CMK (cell line): ENCODE measurements around the gene PPP1R12A.
"Not testable (repeated sequence)": the region's sequence is repeated elsewhere in the genome, so short reads cannot be mapped to it uniquely, and the experiment has no call there.

ENCODE experiments used
- DNase-seq: peaks from one replicate; pipeline ENCODE4 v3.0.0-alpha.2; 2010; ENCODE audit warnings: low read depth

PPP1R12A gene

GRCh38 chr12:79935021-79935623 lies at the start of gene PPP1R12A:
TSS of gene PPP1R12A (minus strand) at chr12:79935097. CDS start at chr12:79934931, 166 bp downstream.
- DNase-seq = peak; percentile 90

DNA sequence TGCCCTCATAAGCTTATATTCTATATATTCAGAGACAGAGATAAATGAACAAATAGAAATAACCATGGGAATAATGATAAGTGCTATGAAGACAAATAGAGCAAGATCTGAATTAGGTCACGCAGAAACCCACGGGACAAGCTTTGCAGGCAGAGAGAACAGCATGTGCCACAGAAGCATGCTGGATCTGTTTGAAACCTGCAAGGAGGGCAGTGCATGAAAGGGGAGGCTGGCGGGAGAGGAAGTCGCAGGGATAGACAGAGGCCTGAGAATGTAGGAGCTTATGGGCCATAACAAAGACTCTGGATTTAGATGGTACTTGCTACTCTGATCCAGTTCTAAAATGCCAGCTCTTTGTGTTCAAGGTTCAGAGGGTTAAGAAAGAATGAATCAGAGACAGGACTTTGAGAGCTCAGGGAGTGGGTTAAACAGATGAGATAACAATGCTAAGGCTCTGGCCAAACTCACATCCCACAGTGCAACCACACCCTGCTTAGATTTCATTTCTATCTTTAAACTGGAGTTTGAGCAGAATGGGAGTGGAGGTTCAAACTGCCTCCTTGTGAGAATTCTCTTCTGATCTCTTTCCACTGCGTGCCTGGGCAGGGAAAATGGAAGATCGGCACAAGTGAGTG lies 49.2 kb upstream of the PPP1R12A start:
- DNase-seq = no peak

- no peak for DNase-seq
Observed at GRCh38 chr12:79983492-79983891, 48.6 kb upstream of the PPP1R12A start.

- no peak for DNase-seq
Observed at GRCh38 chr12:79982086-79983062, 47.5 kb upstream of the PPP1R12A start.

GRCh38 chr12:79978692-79979091 lies 43.8 kb upstream of the PPP1R12A start:
- no peak for DNase-seq

DNA sequence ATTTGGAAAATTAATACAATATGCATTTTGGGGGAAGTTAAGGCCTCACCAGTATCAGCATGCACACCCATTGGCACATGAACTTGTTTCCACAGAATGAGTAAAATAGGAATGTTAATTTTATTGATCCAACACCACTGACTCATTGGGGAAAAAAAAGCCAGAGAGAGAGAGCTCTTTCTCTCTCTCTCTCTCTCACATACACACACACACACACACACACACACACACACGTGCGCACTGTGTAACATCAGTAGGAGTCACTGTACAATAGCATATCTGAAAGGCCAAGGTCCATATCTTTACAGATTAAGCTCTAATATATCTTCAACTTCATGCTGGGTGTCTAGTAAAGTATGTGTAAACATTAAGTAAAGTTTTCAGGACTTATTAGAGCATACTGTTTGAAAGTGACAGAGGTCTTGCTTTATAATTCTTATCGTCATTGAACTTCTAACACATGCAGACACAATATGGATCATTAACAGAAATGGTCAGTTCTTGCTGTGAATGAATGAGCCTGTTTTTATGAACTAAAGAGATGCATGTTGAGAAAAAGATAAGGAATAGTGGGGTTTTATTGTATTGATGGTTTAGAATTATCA lies 43.1 kb upstream of the PPP1R12A start:
- DNase-seq = not testable (repeated sequence)

DNA sequence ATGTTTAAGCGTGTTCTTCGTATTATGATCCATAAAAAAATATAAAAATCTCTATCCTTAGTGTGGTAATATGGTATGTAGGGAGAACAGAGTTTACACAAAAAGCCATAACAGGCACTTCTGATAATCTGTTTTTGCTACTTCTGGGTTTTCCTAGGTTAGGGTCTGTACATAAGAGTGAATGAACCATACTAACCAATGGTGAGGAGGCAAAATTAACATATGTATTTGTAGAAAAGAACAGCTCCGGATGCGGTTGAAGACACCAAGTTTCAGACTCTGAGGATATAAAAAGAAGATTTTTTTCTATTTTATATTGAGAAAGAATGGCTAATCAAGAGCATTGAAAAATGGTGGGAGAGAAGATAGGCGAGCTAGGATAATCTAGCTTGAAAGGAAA lies 40.2 kb upstream of the PPP1R12A start:
- no peak for DNase-seq

DNA sequence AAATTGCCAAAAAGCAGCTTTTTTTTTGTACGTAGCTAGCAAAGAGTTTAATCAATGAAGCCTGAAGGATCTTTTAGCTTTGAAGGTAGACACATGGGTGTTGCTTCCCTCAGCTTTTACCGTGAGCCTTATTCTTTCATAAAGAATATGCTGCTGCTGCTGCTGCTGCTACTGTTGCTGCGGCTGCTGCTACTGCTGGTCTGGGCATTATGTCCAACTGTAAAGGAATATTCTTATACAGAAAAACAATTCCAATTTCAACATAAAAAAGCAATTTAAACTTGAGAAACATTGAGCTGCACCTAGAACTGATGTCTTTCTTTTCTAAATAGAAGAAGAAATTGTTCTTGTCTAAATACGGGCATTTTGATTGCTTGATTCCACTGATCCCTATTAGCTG lies 38.9 kb upstream of the PPP1R12A start:
- no peak for DNase-seq

GRCh38 chr12:79964100-79964627 lies 29.3 kb upstream of the PPP1R12A start:
- DNase-seq = no peak

GRCh38 chr12:79961411-79961810 lies 26.5 kb upstream of the PPP1R12A start:
- DNase-seq = no peak

DNA sequence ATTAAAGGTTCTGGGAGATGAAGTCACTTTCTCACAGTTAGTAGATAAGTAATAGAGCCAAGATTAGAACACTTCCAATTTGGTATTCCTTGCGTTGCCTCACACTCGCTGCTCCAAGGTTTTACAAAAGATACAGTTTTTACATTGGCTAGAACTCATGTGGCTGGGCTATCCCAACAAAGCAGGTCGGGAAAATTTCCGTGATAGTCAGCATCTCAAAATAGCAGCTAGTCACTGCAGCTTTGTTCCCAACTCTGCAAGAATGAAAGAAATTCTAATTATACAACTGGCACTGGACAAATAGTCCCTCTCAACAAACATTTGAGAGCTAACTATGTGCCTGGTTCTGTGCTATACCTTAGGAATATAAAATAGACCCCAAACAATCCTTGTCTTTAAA lies 24.6 kb upstream of the PPP1R12A start:
- no peak for DNase-seq

DNA sequence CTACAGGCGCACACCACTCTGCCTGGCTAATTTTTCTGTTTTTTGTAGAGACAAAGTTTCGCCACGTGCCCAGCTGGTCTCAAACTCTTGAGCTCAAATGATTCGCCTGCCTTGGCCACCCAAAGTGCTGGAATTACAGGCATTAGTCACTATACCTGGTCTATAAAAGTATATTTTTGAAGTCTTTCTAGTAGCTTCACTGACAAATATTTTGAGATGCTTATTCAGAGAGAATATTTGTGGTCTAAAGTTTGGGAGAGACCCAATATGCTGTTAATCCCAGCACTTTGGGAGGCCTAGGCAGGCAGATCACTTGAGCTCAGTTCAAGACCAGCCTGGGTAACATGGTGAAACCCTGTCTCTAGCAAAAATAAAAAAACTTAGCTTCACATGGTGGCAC lies 22.0 kb upstream of the PPP1R12A start:
- no peak for DNase-seq

DNA sequence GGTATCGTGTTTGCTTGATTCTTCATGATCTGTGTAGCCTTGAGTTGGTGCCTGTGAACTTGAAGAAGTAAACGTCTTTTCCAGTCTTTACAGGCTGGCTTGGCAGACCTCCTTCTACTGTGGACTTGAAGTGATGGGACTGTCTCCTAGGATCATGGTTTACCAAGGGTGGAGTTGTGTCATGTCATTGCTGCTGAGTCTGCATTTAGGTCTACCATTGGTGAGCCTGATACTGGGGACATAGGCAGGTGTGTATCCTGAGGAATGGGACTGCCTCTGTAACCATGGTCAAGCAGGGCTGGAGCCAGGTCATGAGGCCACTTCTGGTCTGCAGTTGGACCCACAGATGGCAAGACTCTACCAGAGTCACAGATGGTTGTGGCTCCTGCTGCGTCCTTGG lies 20.7 kb upstream of the PPP1R12A start:
- DNase-seq = no peak

DNA sequence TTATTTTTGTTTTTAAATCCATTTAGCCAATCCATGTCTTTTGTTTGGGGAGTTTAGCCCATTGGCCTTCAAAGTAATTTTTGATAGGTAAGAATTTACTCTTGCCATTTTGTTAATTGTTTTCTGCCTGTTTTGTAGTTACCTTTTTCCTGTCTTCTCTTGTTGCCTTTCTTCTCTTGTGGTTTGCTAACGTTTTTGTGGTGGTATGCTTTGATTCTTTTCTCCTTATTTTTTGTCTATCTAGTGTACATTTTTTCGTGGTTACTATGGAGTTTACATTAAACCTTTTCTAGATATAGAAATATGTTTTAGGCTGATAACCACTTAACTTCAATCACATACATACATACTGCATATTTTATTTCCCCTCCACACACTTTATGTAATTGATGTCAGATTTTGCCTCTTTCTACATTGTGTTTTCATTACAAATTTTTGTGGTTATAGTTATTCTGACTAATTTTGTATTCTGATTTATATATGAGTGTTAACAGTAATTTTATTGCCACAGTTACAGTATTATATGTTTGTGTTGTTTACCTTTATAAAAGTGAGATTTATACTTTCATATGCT lies 19.2 kb upstream of the PPP1R12A start:
- no peak for DNase-seq

GRCh38 chr12:79949098-79949497 lies 14.2 kb upstream of the PPP1R12A start:
- DNase-seq = no peak

- DNase-seq = no peak
Observed at GRCh38 chr12:79945433-79945832, 10.5 kb upstream of the PPP1R12A start.

GRCh38 chr12:79944565-79944964 lies 9.7 kb upstream of the PPP1R12A start:
- no peak for DNase-seq

- DNase-seq = not testable (repeated sequence)
Observed at GRCh38 chr12:79942846-79943245, 7.9 kb upstream of the PPP1R12A start.

GRCh38 chr12:79939728-79940310 lies 4.9 kb upstream of the PPP1R12A start:
- no peak for DNase-seq

- no peak for DNase-seq
Observed at GRCh38 chr12:79938843-79939242, 3.9 kb upstream of the PPP1R12A start.

DNA sequence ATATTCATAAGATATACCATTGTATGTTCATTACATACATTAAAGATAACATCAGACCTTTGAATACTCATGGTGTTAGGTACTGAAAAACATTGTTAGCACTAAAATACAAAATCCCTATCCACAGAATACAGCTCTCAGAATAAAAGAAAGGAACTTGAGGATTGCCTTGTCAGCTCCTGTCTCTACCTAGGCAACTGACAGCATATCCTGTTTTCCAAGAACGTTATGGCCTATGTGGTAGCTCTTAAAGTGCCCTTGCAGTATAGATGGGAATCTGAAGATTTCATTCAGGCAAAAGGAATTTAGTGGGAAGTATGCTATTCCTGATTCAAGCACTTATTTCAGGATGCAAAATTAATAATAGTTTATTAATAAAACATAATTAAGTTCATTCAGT lies 1.8 kb upstream of the PPP1R12A start:
- DNase-seq = no peak
